OCI-LY3 (cell line): ENCODE data around the gene CLRN3.

Experiments
- H2AFZ ChIP-seq: fragments of 200-600, 300-600 bp; shearing (Covaris generic); 2 replicates; pipeline ENCODE4 v1.6.0; 2014; ENCODE audit warnings: antibody characterized with exemption, low read depth, low read length
- H3K27ac ChIP-seq: fragments of 200-600, 300-600 bp; sonication (generic); 2 replicates; pipeline ENCODE4 v1.5.1; 2014; ENCODE audit warnings: mild to moderate bottlenecking, low read length, moderate library complexity, mixed read lengths
- H3K27me3 ChIP-seq: fragments of 200-600, 300-600 bp; sonication (generic); 2 replicates; pipeline ENCODE4 v1.6.1; 2014; ENCODE audit warnings: low read depth, low read length, mixed read lengths
- H3K36me3 ChIP-seq: fragments of 200-600, 300-600 bp; sonication (generic); replicated peaks from 2 replicates; pipeline ENCODE3; 2014; ENCODE audit warnings: low read depth, low read length, mixed read lengths
- H3K4me1 ChIP-seq: fragments of 300-600, 200-600 bp; sonication (generic); 2 replicates; pipeline ENCODE4 v1.6.1; 2014; ENCODE audit warnings: low read length, mixed read lengths
- H3K4me2 ChIP-seq: fragments of 200-600, 300-600 bp; sonication (generic); 2 replicates; pipeline ENCODE4 v1.6.1; 2014; ENCODE audit warnings: low read length, mixed read lengths
- H3K4me3 ChIP-seq: fragments of 300-600, 200-600 bp; sonication (generic); 2 replicates; pipeline ENCODE4 v1.5.1; 2014; ENCODE audit warnings: antibody characterized with exemption, mild to moderate bottlenecking, low read length, moderate library complexity
- H3K79me2 ChIP-seq: fragments of 300-600, 200-600 bp; shearing (Covaris generic); 2 replicates; pipeline ENCODE4 v1.6.1; 2014; ENCODE audit warnings: mild to moderate bottlenecking, low read length, mixed read lengths
- H3K9ac ChIP-seq: fragments of 300-600, 200-600 bp; shearing (Covaris generic); 2 replicates; pipeline ENCODE4 v1.6.0; 2014; ENCODE audit warnings: mild to moderate bottlenecking, low read length, moderate library complexity
- H3K9me3 ChIP-seq: fragments of 200-600, 300-600 bp; shearing (Covaris generic); 2 replicates; pipeline ENCODE4 v1.6.1; 2014; ENCODE audit warnings: low read length, mixed read lengths; ENCODE audit not compliant: insufficient read depth
- H4K20me1 ChIP-seq: fragments of 200-600, 300-600 bp; sonication (generic); 2 replicates; pipeline ENCODE4 v1.6.1; 2016; ENCODE audit warnings: low read length, mixed read lengths; ENCODE audit not compliant: insufficient read depth
- CTCF ChIP-seq: fragments of 200-600, 300-600 bp; sonication (generic); IDR thresholded peaks from 2 replicates; pipeline ENCODE4 v1.5.1; 2014; ENCODE audit warnings: antibody characterized with exemption, low read length, low read depth
- EZH2phosphoT487 ChIP-seq: fragments of 200-600 bp; shearing (Covaris generic); IDR thresholded peaks from 2 replicates; pipeline ENCODE4 v1.6.1; 2018; ENCODE audit warnings: antibody characterized with exemption, mixed run types, low read depth

Gene CLRN3

GRCh38 chr10:127923646-127924045 is 30.9 kb upstream of the CLRN3 start:
- no peaks in the 10 kb centered on the region for H3K9me3 ChIP-seq
- no peak overlapping the region for H3K27ac ChIP-seq
- H3K9ac ChIP-seq, result no peak overlapping the region
- no peak overlapping the region for H3K4me2 ChIP-seq
- H3K79me2 ChIP-seq, result no peaks in the 10 kb centered on the region
- no peaks in the 10 kb centered on the region for H3K4me1 ChIP-seq
- no peak overlapping the region for H2AFZ ChIP-seq
- TF ChIP-seq EZH2phosphoT487 (no peak), CTCF (no peak)
- no peak overlapping the region for H3K4me3 ChIP-seq
- no peaks in the 10 kb centered on the region for H4K20me1 ChIP-seq
- H3K36me3 ChIP-seq, result no peaks in the 10 kb centered on the region
- H3K27me3 ChIP-seq, result no peaks in the 10 kb centered on the region

- Histone ChIP-seq H3K27ac (no peak overlapping the region), H3K4me2 (no peak overlapping the region), H3K79me2 (no peaks in the 10 kb centered on the region), H2AFZ (no peak overlapping the region), H4K20me1 (no peaks in the 10 kb centered on the region), H3K9ac (no peak overlapping the region), H3K27me3 (no peaks in the 10 kb centered on the region), H3K9me3 (no peaks in the 10 kb centered on the region), H3K4me1 (no peaks in the 10 kb centered on the region), H3K36me3 (no peaks in the 10 kb centered on the region), H3K4me3 (no peak overlapping the region)
- TF ChIP-seq CTCF, result no peak
Observed at GRCh38 chr10:127922675-127923366, 30.1 kb upstream of the CLRN3 start.

- H2AFZ ChIP-seq, result no peak overlapping the region
- no peaks in the 10 kb centered on the region for H3K9me3 ChIP-seq
- H3K36me3 ChIP-seq, result no peaks in the 10 kb centered on the region
- no peak overlapping the region for H3K9ac ChIP-seq
- no peak overlapping the region for H3K27ac ChIP-seq
- no peak overlapping the region for H3K4me2 ChIP-seq
- no peaks in the 10 kb centered on the region for H3K4me1 ChIP-seq
- H3K79me2 ChIP-seq, result no peaks in the 10 kb centered on the region
- no peak overlapping the region for H3K4me3 ChIP-seq
- H4K20me1 ChIP-seq, result no peaks in the 10 kb centered on the region
- no peak for TF ChIP-seq CTCF
- TF ChIP-seq EZH2phosphoT487, result no peak
- H3K27me3 ChIP-seq, result no peaks in the 10 kb centered on the region
Observed at GRCh38 chr10:127922206-127922605, 29.5 kb upstream of the CLRN3 start.

- no peaks in the 10 kb centered on the region for H4K20me1 ChIP-seq
- H3K9ac ChIP-seq, result no peak overlapping the region
- H2AFZ ChIP-seq, result no peak overlapping the region
- no peaks in the 10 kb centered on the region for H3K79me2 ChIP-seq
- TF ChIP-seq CTCF (no peak), EZH2phosphoT487 (no peak)
- no peaks in the 10 kb centered on the region for H3K9me3 ChIP-seq
- no peaks in the 10 kb centered on the region for H3K4me1 ChIP-seq
- no peak overlapping the region for H3K4me2 ChIP-seq
- H3K4me3 ChIP-seq, result no peak overlapping the region
- H3K27ac ChIP-seq, result no peak overlapping the region
- no peaks in the 10 kb centered on the region for H3K36me3 ChIP-seq
- H3K27me3 ChIP-seq, result no peaks in the 10 kb centered on the region
Observed at GRCh38 chr10:127921753-127922145, 29.0 kb upstream of the CLRN3 start.
